Stimulated activated CD8-positive, alpha-beta memory T cell treated with anti-CD3 and anti-CD28 coated beads, Interleukin-4, amount 100 ng/mL, for 4 hours (primary cell): ENCODE results near the gene PRND.
"Not testable (repeated sequence)": the region's sequence is repeated elsewhere in the genome, so short reads cannot be mapped to it uniquely, and the experiment has no call there.

ENCODE experiments used
- DNase-seq, 2 donors: peaks; one replicate each; pipeline ENCODE4 v3.0.0-alpha.2; 2020; ENCODE audit warnings: low read depth in 2 of 2, low spot score in 1 of 2

Gene PRND

GRCh38 chr20:4721719-4722118 is at the start of gene PRND:
PRND (plus strand) TSS chr20:4721909; CDS start chr20:4724552, 2,643 bp downstream.
- no peak for DNase-seq

- DNase-seq: no peak
These were observed 48.8 kb upstream of the PRND start for GRCh38 chr20:4672948-4673347.

GRCh38 chr20:4673371-4674001 is 48.2 kb upstream of the PRND start:
- no peak for DNase-seq

GRCh38 chr20:4674672-4675071 is 47.0 kb upstream of the PRND start:
- DNase-seq: no peak

GRCh38 chr20:4677846-4678245 is 43.9 kb upstream of the PRND start:
- DNase-seq: no peak

GRCh38 chr20:4681401-4681800 is 40.3 kb upstream of the PRND start:
- DNase-seq: no peak

- DNase-seq: no peak
These were observed 39.7 kb upstream of the PRND start for GRCh38 chr20:4681991-4682401.

GRCh38 chr20:4682682-4683081 is 39.0 kb upstream of the PRND start:
- DNase-seq: no peak

GRCh38 chr20:4683261-4683660 is 38.4 kb upstream of the PRND start:
- no peak for DNase-seq

- DNase-seq: no peak
These were observed 36.8 kb upstream of the PRND start for GRCh38 chr20:4684837-4685413.

- no peak for DNase-seq
These were observed 35.8 kb upstream of the PRND start for GRCh38 chr20:4685923-4686221.

- no peak for DNase-seq
These were observed 33.4 kb upstream of the PRND start for GRCh38 chr20:4688305-4688704.

- DNase-seq: no peak
These were observed 32.5 kb upstream of the PRND start for GRCh38 chr20:4689220-4689619.

GRCh38 chr20:4691753-4692152 is 30.0 kb upstream of the PRND start:
- no peak for DNase-seq

GRCh38 chr20:4694076-4694475 is 27.6 kb upstream of the PRND start:
- no peak for DNase-seq

- DNase-seq: no peak
These were observed 24.4 kb upstream of the PRND start for GRCh38 chr20:4697189-4697830.

GRCh38 chr20:4697831-4698221 is 23.9 kb upstream of the PRND start:
- DNase-seq: no peak

GRCh38 chr20:4699216-4699615 is 22.5 kb upstream of the PRND start:
- DNase-seq: no peak

- no peak for DNase-seq
These were observed 21.8 kb upstream of the PRND start for GRCh38 chr20:4699957-4700356.

- DNase-seq: no peak
These were observed 19.0 kb upstream of the PRND start for GRCh38 chr20:4702562-4703280.

- no peak for DNase-seq
These were observed 18.4 kb upstream of the PRND start for GRCh38 chr20:4703281-4703676.

- not testable (repeated sequence) for DNase-seq
These were observed 14.8 kb upstream of the PRND start for GRCh38 chr20:4706941-4707340.
